Kidney (tissue), 14 donors: ENCODE results near the gene AKAP8. TPM values are rescaled to one million over a fixed set of nuclear protein-coding genes. Genes with fewer than 3 reads are reported as not detected.
"Not testable (repeated sequence)": the region's sequence is repeated elsewhere in the genome, so short reads cannot be mapped to it uniquely, and the experiment has no call there.

Source experiments
- DNase-seq, 5 donors: peaks; one replicate each; pipeline ENCODE4 v3.0.0-alpha.2; 2013 to 2020
- FAIRE-seq: peaks from 2 replicates; lab custom pipeline; 2012; peaks lifted over from hg19 to GRCh38; lab: Jason Lieb, UNC
- H3K27ac ChIP-seq, 2 donors: one replicate each; pipeline ENCODE4 v1.7.0; 2013; ENCODE audit warnings: low read depth in 2 of 2, low read length in 2 of 2, inconsistent platforms in 1 of 2
- H3K27me3 ChIP-seq: one replicate; pipeline ENCODE4 v1.7.1; 2013; ENCODE audit warnings: low read length, inconsistent platforms; ENCODE audit not compliant: control insufficient read depth, insufficient read depth
- H3K36me3 ChIP-seq, 3 donors: one replicate each; pipeline versions ENCODE4 v1.7.0 to v1.7.1; 2013; ENCODE audit warnings: low read length in 3 of 3, control low read depth in 1 of 3, inconsistent platforms in 1 of 3; ENCODE audit not compliant: insufficient read depth in 3 of 3, control insufficient read depth in 2 of 3
- H3K4me1 ChIP-seq, 3 donors: one replicate each; pipeline versions ENCODE4 v1.7.0 to v1.7.1; 2013; ENCODE audit warnings: low read length in 3 of 3, inconsistent platforms in 1 of 3, low read depth in 1 of 3; ENCODE audit not compliant: control insufficient read depth in 2 of 3, insufficient read depth in 2 of 3
- H3K4me3 ChIP-seq, 3 donors: one replicate each; pipeline versions ENCODE4 v1.7.0 to v1.8.1; 2013; ENCODE audit warnings: low read length in 3 of 3, control low read depth in 1 of 3, inconsistent platforms in 1 of 3
- H3K9ac ChIP-seq, 3 donors: one replicate each; pipeline versions ENCODE4 v1.7.0 to v1.7.1; 2013; ENCODE audit warnings: low read length in 3 of 3, control low read depth in 1 of 3, inconsistent platforms in 1 of 3
- H3K9me3 ChIP-seq, 3 donors: one replicate each; pipeline versions ENCODE4 v1.7.0 to v1.7.1; 2013; ENCODE audit warnings: low read length in 3 of 3, control low read depth in 1 of 3, inconsistent platforms in 1 of 3; ENCODE audit not compliant: control insufficient read depth in 2 of 3, insufficient read depth in 1 of 3
- CTCF ChIP-seq: IDR thresholded peaks from 3 replicates; pipeline ENCODE4 v1.5.1; 2012; ENCODE audit warnings: mild to moderate bottlenecking, moderate library complexity, borderline replicate concordance; ENCODE audit not compliant: insufficient read depth; ENCODE audit errors: extremely low read depth
- intact Hi-C: fragments of 100-400 bp; cut with DNase I; formaldehyde crosslinking; loops from one replicate; pipeline ENCODE4 v1.11.1; 2022
- polyA plus RNA-seq: library from polyadenylated mRNA; stranded (reverse); fragments of 350-450 nt; fragmentation: Illumina TruSeq; extraction: RNeasy Lipid Tissue Mini Kit (QIAGEN cat#74804); gene quantifications from one replicate; pipeline ENCODE4 v1.2.3, GENCODE V29; 2014; ENCODE audit warnings: low read depth, low replicate concordance; ENCODE audit not compliant: insufficient read depth
- total RNA-seq: library from RNA; stranded (reverse); fragmentation: NEBNext Ultra II Directional; extraction: Animal tissue kit (Norgen Biotek cat#: 25700); gene quantifications from one replicate; pipeline ENCODE4 v1.2.1, GENCODE V29; 2021
- donor health status: control.
- donor health status: control.
- donor health status: control.
- donor health status: control.
- donor health status: control.
- donor health status: DM: yes; HTN: yes; CAD: no.
- donor health status: Normal renal cell carcinoma (clear cell type).

Gene AKAP8
- total and polyA plus RNA-seq, 2 donors from 2014 or later, result 11.5 to 60.2 TPM

- Histone ChIP-seq H3K27me3 (no peaks in the 10 kb centered on the region), H3K9me3 (no peaks in the 10 kb centered on the region), H3K9ac (no peak overlapping the region), H3K27ac (no peak overlapping the region), H3K4me3 (no peak overlapping the region), H3K36me3 (no peaks in the 10 kb centered on the region), H3K4me1 (peaks cover 0 to 5% (median 0%) of the 10 kb centered on the region in 3 donors)
- FAIRE-seq (no peak), DNase-seq (peak in 1 of 5 donors; percentile 9)
- intact Hi-C loops, result loop anchor here (10.0 kb wide), 1 partner anchor 72 kb away; no protein-coding TSS in a partner anchor
- no peak for TF ChIP-seq CTCF
Observed at GRCh38 chr19:15337202-15337601, 42.4 kb downstream of the AKAP8 start.

- peak in 1 of 5 donors; percentile 12 for DNase-seq
- intact Hi-C loops, result loop anchor here (10.0 kb wide), 1 partner anchor 71 kb away; no protein-coding TSS in a partner anchor
- H3K27me3 ChIP-seq, H3K27ac ChIP-seq, H3K4me1 ChIP-seq, H3K4me3 ChIP-seq, FAIRE-seq, H3K9ac ChIP-seq, H3K9me3 ChIP-seq, H3K36me3 ChIP-seq: not testable (repeated sequence)
Observed at GRCh38 chr19:15335992-15336391, 43.6 kb downstream of the AKAP8 start.

- H3K27ac ChIP-seq, result peak within 1 kb of the TSS; percentile 94 to 95
- no peaks in the 10 kb centered on the region for H3K36me3 ChIP-seq
- peaks cover 0 to 25% (median 13%) of the 10 kb centered on the region in 3 donors for H3K4me1 ChIP-seq
- peak within 1 kb of the TSS; percentile 65 to 94 (median 90) for H3K9ac ChIP-seq
- H3K4me3 ChIP-seq, result peak within 1 kb of the TSS; percentile 85 to 95 (median 92)
- no peak for TF ChIP-seq CTCF
- intact Hi-C loops, result loop anchor here (10.0 kb wide), 1 partner anchor 68 kb away; no protein-coding TSS in a partner anchor
- no peaks in the 10 kb centered on the region for H3K27me3 ChIP-seq
- H3K9me3 ChIP-seq, result no peaks in the 10 kb centered on the region
- DNase-seq (peak; percentile 68 to 94 (median 84)), FAIRE-seq (no peak)
Observed at GRCh38 chr19:15332311-15332996, 47.1 kb downstream of the AKAP8 start, which contains the start of gene BRD4. Gene BRD4, minus strand, starts transcription at chr19:15332539. Its CDS starts 59,440 bp downstream, at chr19:15273099.
